Nephron progenitor cell (in vitro differentiated cells): ENCODE measurements around the gene H2AZ2.

Experiments
- DNase-seq: peaks from one replicate; pipeline ENCODE4 v3.0.0; 2021
- H3K27ac Mint-ChIP-seq: 2 replicates; pipeline ENCODE4 v1.8.0; 2021; ENCODE audit warnings: mild to moderate bottlenecking, moderate library complexity, mixed read lengths
- H3K27me3 Mint-ChIP-seq: 2 replicates; pipeline ENCODE4 v1.8.0; 2021; ENCODE audit warnings: mild to moderate bottlenecking, low read depth, mixed read lengths; ENCODE audit not compliant: poor library complexity
- H3K36me3 Mint-ChIP-seq: 2 replicates; pipeline ENCODE4 v1.8.0; 2021; ENCODE audit warnings: low read depth, mixed read lengths
- H3K4me1 Mint-ChIP-seq: 2 replicates; pipeline ENCODE4 v1.8.0; 2021; ENCODE audit warnings: mixed read lengths
- H3K4me3 Mint-ChIP-seq: 2 replicates; pipeline ENCODE4 v1.8.0; 2021; ENCODE audit warnings: mild to moderate bottlenecking, moderate library complexity, mixed read lengths
- H3K9me3 Mint-ChIP-seq: 2 replicates; pipeline ENCODE4 v1.8.0; 2021; ENCODE audit warnings: mild to moderate bottlenecking, moderate library complexity, mixed read lengths
- CTCF ChIP-seq: fragments of 200-600 bp; sonication (generic); IDR thresholded peaks from 2 replicates; pipeline ENCODE4 v1.5.0; 2021; ENCODE audit warnings: antibody characterized with exemption

The H2AZ2 gene

GRCh38 chr7:44891372-44891771, 43.5 kb upstream of the H2AZ2 start:
- TF ChIP-seq CTCF = no peak
- no peaks in the 10 kb centered on the region for H3K36me3 Mint-ChIP-seq
- H3K4me3 Mint-ChIP-seq = no peak overlapping the region
- peaks cover 55% of the 10 kb centered on the region for H3K27me3 Mint-ChIP-seq
- DNase-seq = no peak
- no peaks in the 10 kb centered on the region for H3K9me3 Mint-ChIP-seq
- peak overlapping the region; percentile 70 for H3K27ac Mint-ChIP-seq
- H3K4me1 Mint-ChIP-seq = peaks cover 10% of the 10 kb centered on the region

- DNase-seq = no peak
- peaks cover 36% of the 10 kb centered on the region for H3K27me3 Mint-ChIP-seq
- H3K27ac Mint-ChIP-seq = no peak overlapping the region
- H3K4me1 Mint-ChIP-seq = peaks cover 21% of the 10 kb centered on the region
- H3K9me3 Mint-ChIP-seq = no peaks in the 10 kb centered on the region
- no peak for TF ChIP-seq CTCF
- H3K36me3 Mint-ChIP-seq = peaks cover 3% of the 10 kb centered on the region
- no peak overlapping the region for H3K4me3 Mint-ChIP-seq
Measured at GRCh38 chr7:44889086-44889781, 41.3 kb upstream of the H2AZ2 start.

GRCh38 chr7:44887293-44887692, 39.4 kb upstream of the H2AZ2 start:
- TF ChIP-seq CTCF = no peak
- Mint-ChIP-seq H3K4me1 (peaks cover 40% of the 10 kb centered on the region), H3K27me3 (peaks cover 27% of the 10 kb centered on the region), H3K27ac (no peak overlapping the region), H3K36me3 (peaks cover 15% of the 10 kb centered on the region), H3K9me3 (no peaks in the 10 kb centered on the region), H3K4me3 (peak overlapping the region; percentile 14)
- no peak for DNase-seq

- H3K4me3 Mint-ChIP-seq = peak within 1 kb of the TSS; percentile 98
- H3K27me3 Mint-ChIP-seq = peaks cover 17% of the 10 kb centered on the region
Measured at GRCh38 chr7:44885394-44886317, 37.8 kb upstream of the H2AZ2 start, which contains the start of gene PURB. PURB (minus strand) TSS chr7:44885530; CDS start chr7:44885348, 182 bp downstream.

More at GRCh38 chr7:44885394-44886317, 37.8 kb upstream of the H2AZ2 start, which contains the start of gene PURB:
- H3K36me3 Mint-ChIP-seq = peaks cover 23% of the 10 kb centered on the region
- peak within 1 kb of the TSS; percentile 100 for H3K27ac Mint-ChIP-seq
- TF ChIP-seq CTCF = no peak
- H3K9me3 Mint-ChIP-seq = no peaks in the 10 kb centered on the region
- DNase-seq = peak; percentile 96
- peaks cover 46% of the 10 kb centered on the region for H3K4me1 Mint-ChIP-seq
